ENCODE results near the gene PLA2G7.

Gene PLA2G7

GRCh38 chr6:46756469-46757213, 21.5 kb upstream of the PLA2G7 start:
- no peak for TF ChIP-seq CTCF (IDR thresholded peaks at IDR 0.05)

- TF ChIP-seq CTCF (IDR thresholded peaks at IDR 0.05) = no peak
Measured at GRCh38 chr6:46755865-46756264, 20.7 kb upstream of the PLA2G7 start.

GRCh38 chr6:46751658-46752057, 16.5 kb upstream of the PLA2G7 start:
- TF ChIP-seq CTCF (IDR thresholded peaks at IDR 0.05) = no peak

- no peak for TF ChIP-seq CTCF (IDR thresholded peaks at IDR 0.05)
Measured at GRCh38 chr6:46749731-46750130, 14.6 kb upstream of the PLA2G7 start.

- TF ChIP-seq CTCF (IDR thresholded peaks at IDR 0.05) = no peak
Measured at GRCh38 chr6:46748940-46749503, 13.8 kb upstream of the PLA2G7 start.

- no peak for TF ChIP-seq CTCF (IDR thresholded peaks at IDR 0.05)
Measured at GRCh38 chr6:46746696-46747095, 11.5 kb upstream of the PLA2G7 start, which contains the start of gene ANKRD66. TSS of gene ANKRD66 (plus strand) at chr6:46746933. CDS start at chr6:46751949, 5,016 bp downstream.

GRCh38 chr6:46745973-46746372, 10.8 kb upstream of the PLA2G7 start:
- no peak for TF ChIP-seq CTCF (IDR thresholded peaks at IDR 0.05)

All from LNCAP (cell line).